Fibroblast of lung (primary cell): Measurements from ENCODE around the gene MMRN1. TPM values are rescaled to one million over a fixed set of nuclear protein-coding genes. Genes with fewer than 3 reads are reported as not detected.
"Not testable (repeated sequence)": the region's sequence is repeated elsewhere in the genome, so short reads cannot be mapped to it uniquely, and the experiment has no call there.

Experiments
- DNase-seq, 2 donors: peaks; one replicate each; pipeline versions ENCODE4 v3.0.0 to v3.0.0-alpha.2; 2010; ENCODE audit warnings: low read depth in 2 of 2
- H2AFZ ChIP-seq: 2 replicates; pipeline ENCODE4 v1.5.1; 2012; ENCODE audit warnings: low read length, control low read depth, inconsistent platforms
- H3K27ac ChIP-seq: 2 replicates; pipeline ENCODE4 v1.5.1; 2011; ENCODE audit warnings: low read length, control low read depth; ENCODE audit not compliant: insufficient read depth
- H3K27me3 ChIP-seq: 2 replicates; pipeline ENCODE4 v1.5.1; 2011; ENCODE audit warnings: mild to moderate bottlenecking, low read length; ENCODE audit not compliant: control insufficient read depth, insufficient read depth
- H3K36me3 ChIP-seq: 2 replicates; pipeline ENCODE4 v1.5.1; 2011; ENCODE audit warnings: low read length; ENCODE audit not compliant: control insufficient read depth, insufficient read depth
- H3K4me1 ChIP-seq: 2 replicates; pipeline ENCODE4 v1.5.1; 2011; ENCODE audit warnings: low read length; ENCODE audit not compliant: control insufficient read depth, insufficient read depth; ENCODE audit errors: extremely low read depth
- H3K4me2 ChIP-seq: 2 replicates; pipeline ENCODE4 v1.5.1; 2011; ENCODE audit warnings: low read length, control low read depth; ENCODE audit not compliant: insufficient read depth; ENCODE audit errors: extremely low read depth
- H3K4me3 ChIP-seq, 4 experiments: fragments of 200-600 bp in 1 of 4; sonication (generic) in 1 of 4; replicated peaks in 1 of 4; 2 replicates each; pipeline ENCODE4 v1.5.1; 2011 to 2016; ENCODE audit warnings: low read length in 4 of 4, low read depth in 3 of 4, mild to moderate bottlenecking in 3 of 4, control low read depth in 2 of 4, inconsistent platforms in 1 of 4, mixed read lengths in 1 of 4; ENCODE audit not compliant: insufficient read depth in 1 of 4; ENCODE audit errors: control extremely low read depth in 1 of 4
- H3K79me2 ChIP-seq: 2 replicates; pipeline ENCODE4 v1.5.1; 2012; ENCODE audit warnings: mild to moderate bottlenecking, low read length, inconsistent platforms; ENCODE audit not compliant: control insufficient read depth, insufficient read depth
- H3K9ac ChIP-seq: 2 replicates; pipeline ENCODE4 v1.5.1; 2011; ENCODE audit warnings: mild to moderate bottlenecking, low read length, control low read depth; ENCODE audit not compliant: insufficient read depth
- H3K9me3 ChIP-seq: 2 replicates; pipeline ENCODE4 v1.5.1; 2012; ENCODE audit warnings: low read depth, low read length; ENCODE audit not compliant: control insufficient read depth, insufficient read depth
- H4K20me1 ChIP-seq: 2 replicates; pipeline ENCODE4 v1.5.1; 2011; ENCODE audit warnings: low read length; ENCODE audit not compliant: control insufficient read depth, insufficient read depth; ENCODE audit errors: extremely low read depth
- CTCF ChIP-seq, 2 donors: IDR thresholded peaks in 1 of 2; conservative IDR thresholded peaks in 1 of 2; 1 replicate in 1 of 2; 2 replicates in 1 of 2; pipeline ENCODE4 v1.5.1; 2011 to 2012; ENCODE audit warnings: low read length in 2 of 2, control low read depth in 1 of 2, inconsistent platforms in 1 of 2, low read depth in 1 of 2, mild to moderate bottlenecking in 1 of 2
- EZH2 ChIP-seq: IDR thresholded peaks from 2 replicates; pipeline ENCODE4 v1.5.1; 2012; ENCODE audit warnings: low read length, control low read depth, mild to moderate bottlenecking; ENCODE audit errors: missing control alignments
- polyA plus RNA-seq, 2 donors: library from polyadenylated mRNA; depleted of rRNA in 1 of 2; stranded (reverse) in 1 of 2; unstranded in 1 of 2; fragments of >200 nt; gene quantifications; 2 replicates each; pipeline ENCODE4 v1.2.1, GENCODE V29; 2011 to 2012; ENCODE audit warnings: missing spikeins in 1 of 2
- total RNA-seq: library from RNA; depleted of rRNA; stranded (reverse); fragments of >200 nt; gene quantifications from 2 replicates; pipeline ENCODE4 v1.2.1, GENCODE V29; 2014

The MMRN1 gene
- total and polyA plus RNA-seq, 2 donors (not counting 1 experiment from before 2014, with no cell fraction given) = under 0.01 TPM; not detected in 1

DNA sequence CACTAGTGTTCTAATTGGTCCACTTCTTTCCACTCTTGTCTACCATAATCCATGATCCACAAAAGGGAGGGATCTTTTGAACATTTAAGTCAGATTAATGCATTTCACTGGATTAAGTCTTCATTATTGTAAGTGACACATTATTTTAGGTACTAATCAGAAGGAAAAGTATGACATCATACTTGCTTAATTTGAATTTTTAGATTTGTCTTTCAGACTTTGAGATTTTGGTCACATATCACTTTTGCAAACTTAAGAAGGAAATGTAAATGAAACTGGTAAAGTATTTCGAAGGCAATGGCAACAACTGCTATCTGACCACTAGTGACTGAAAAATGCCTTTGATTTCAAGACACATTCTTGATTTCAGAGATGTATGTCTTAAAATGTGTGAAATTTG is 5.2 kb downstream of the MMRN1 start:
- H4K20me1 ChIP-seq = no peaks in the 10 kb centered on the region
- DNase-seq = no peak
- no peaks in the 10 kb centered on the region for H3K79me2 ChIP-seq
- H3K27ac ChIP-seq = no peak overlapping the region
- no peaks in the 10 kb centered on the region for H3K36me3 ChIP-seq
- no peak overlapping the region for H2AFZ ChIP-seq
- H3K4me3 ChIP-seq = no peak overlapping the region
- H3K4me2 ChIP-seq = no peak overlapping the region
- H3K27me3 ChIP-seq = no peaks in the 10 kb centered on the region
- H3K4me1 ChIP-seq = no peaks in the 10 kb centered on the region
- H3K9me3 ChIP-seq = no peaks in the 10 kb centered on the region
- H3K9ac ChIP-seq = no peak overlapping the region
- TF ChIP-seq CTCF (conservative IDR thresholded peaks at IDR 0.05 in 1 of 2, IDR thresholded peaks at IDR 0.05 in 1 of 2; ENCODE audit: low read depth in 1 of 2, low read length in 2 of 2) (no peak), EZH2 (no peak)

DNA sequence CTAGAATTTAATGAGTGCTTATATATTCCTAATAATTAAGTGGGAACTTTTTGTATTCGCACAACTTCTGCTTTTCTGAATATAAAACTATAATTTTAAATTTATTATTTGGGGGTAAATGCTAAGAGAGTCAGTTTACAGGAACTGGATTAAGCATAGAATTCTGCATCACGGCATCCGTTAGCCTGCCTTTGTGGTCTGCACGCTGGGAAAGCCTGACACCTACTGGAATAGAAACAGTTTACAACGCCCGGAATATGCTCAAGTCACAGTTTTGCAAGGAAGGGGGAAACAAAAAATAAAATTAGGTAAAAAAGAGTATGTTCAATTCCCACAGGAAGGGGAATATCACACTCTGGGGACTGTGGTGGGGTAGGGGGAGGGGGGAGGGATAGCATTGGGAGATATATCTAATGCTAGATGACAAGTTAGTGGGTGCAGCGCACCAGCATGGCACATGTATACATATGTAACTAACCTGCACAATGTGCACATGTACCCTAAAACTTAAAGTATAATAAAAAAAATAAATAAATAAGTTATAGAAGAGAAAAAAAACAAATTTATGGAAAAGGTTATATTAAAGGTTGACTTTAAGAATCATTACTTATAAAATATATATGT is 7.3 kb downstream of the MMRN1 start:
- H2AFZ ChIP-seq, H3K79me2 ChIP-seq, H3K4me1 ChIP-seq, H3K36me3 ChIP-seq, H3K27me3 ChIP-seq, H3K4me3 ChIP-seq, H3K9me3 ChIP-seq, H3K9ac ChIP-seq, H3K27ac ChIP-seq, H3K4me2 ChIP-seq, H4K20me1 ChIP-seq: not testable (repeated sequence)
- peak; percentile 83 to 92 for TF ChIP-seq CTCF (conservative IDR thresholded peaks at IDR 0.05 in 1 of 2, IDR thresholded peaks at IDR 0.05 in 1 of 2; ENCODE audit: low read depth in 1 of 2, low read length in 2 of 2)
- DNase-seq = peak; percentile 38 to 77

- no peaks in the 10 kb centered on the region for H4K20me1 ChIP-seq
- H3K4me3 ChIP-seq = no peak overlapping the region
- no peaks in the 10 kb centered on the region for H3K79me2 ChIP-seq
- no peak overlapping the region for H2AFZ ChIP-seq
- no peaks in the 10 kb centered on the region for H3K4me1 ChIP-seq
- no peaks in the 10 kb centered on the region for H3K27me3 ChIP-seq
- no peaks in the 10 kb centered on the region for H3K36me3 ChIP-seq
- no peaks in the 10 kb centered on the region for H3K9me3 ChIP-seq
- H3K4me2 ChIP-seq = no peak overlapping the region
- TF ChIP-seq EZH2 (no peak), CTCF (conservative IDR thresholded peaks at IDR 0.05 in 1 of 2, IDR thresholded peaks at IDR 0.05 in 1 of 2; ENCODE audit: low read depth in 1 of 2, low read length in 2 of 2) (no peak)
- DNase-seq = no peak
- H3K9ac ChIP-seq = no peak overlapping the region
- H3K27ac ChIP-seq = no peak overlapping the region
These were observed 9.9 kb downstream of the MMRN1 start for GRCh38 chr4:89904524-89904923.
